HepG2 (cell line): ENCODE data around the gene DYNC2LI1. TPM values are rescaled to one million over a fixed set of nuclear protein-coding genes. Genes with fewer than 3 reads are reported as not detected.

Experiments used
- ATAC-seq: fragments of 200-7000 bp; cut with Tn5 transposase; 3 replicates; pipeline ENCODE4 v1.9.1; 2020; ENCODE audit warnings: mild to moderate bottlenecking, moderate library complexity
- BruUV-seq: library from RNA; stranded (reverse); fragments of 400-500 nt; replicated peaks from 2 replicates; lab custom pipeline; 2021; lab: Mats Ljungman, UMichigan
- CTCF ChIA-PET: fragments of 300-600 bp; formaldehyde crosslinking; extraction: SDS; loops from one replicate; lab custom pipeline; 2021; ENCODE audit warnings: low total read pairs, inconsistent platforms, low intra/inter-chr PET ratio; lab: Yijun Ruan, JAX
- POLR2A ChIA-PET: fragments of 350-600 bp; sonication (Branson Sonifier 250); formaldehyde crosslinking; loops from one replicate; lab custom pipeline; 2020; ENCODE audit warnings: antibody characterized with exemption, inconsistent platforms; lab: Yijun Ruan, JAX
- DNase-seq: peaks from one replicate; pipeline ENCODE4 v3.0.0-alpha.2; 2015; ENCODE audit warnings: low spot score
- FAIRE-seq: peaks from 3 replicates; lab custom pipeline; 2011; peaks lifted over from hg19 to GRCh38; lab: Jason Lieb, UNC
- H2AFZ ChIP-seq: one replicate; pipeline ENCODE4 v1.6.1; 2011; ENCODE audit warnings: low read length, inconsistent platforms
- H3K27ac ChIP-seq: fragments of 300-600 bp; 3 replicates; pipeline ENCODE4 v1.8.0; 2011; ENCODE audit warnings: mixed run types, mild to moderate bottlenecking, mixed read lengths, low read length, inconsistent platforms; ENCODE audit not compliant: insufficient read depth; ENCODE audit errors: extremely low read length
- H3K27me3 ChIP-seq, 2 experiments: fragments of 200-600 bp in 1 of 2; 2 replicates in 1 of 2; 3 replicates in 1 of 2; pipeline versions ENCODE4 v1.6.0 to v1.8.0; 2011; ENCODE audit warnings: low read length in 2 of 2, mild to moderate bottlenecking in 2 of 2, moderate library complexity in 2 of 2, inconsistent platforms in 1 of 2; ENCODE audit not compliant: insufficient read depth in 2 of 2, control insufficient read depth in 1 of 2
- H3K36me3 ChIP-seq, 2 experiments: fragments of 200-600 bp in 1 of 2; replicated peaks in 1 of 2; 2 replicates in 1 of 2; 3 replicates in 1 of 2; pipeline versions ENCODE4 v1.5.1 to v1.8.0; 2011; ENCODE audit warnings: low read length in 2 of 2, inconsistent platforms in 1 of 2; ENCODE audit not compliant: insufficient read depth in 2 of 2, control insufficient read depth in 1 of 2
- H3K4me1 ChIP-seq: 2 replicates; pipeline ENCODE4 v1.5.1; 2012; ENCODE audit warnings: low read length, inconsistent platforms; ENCODE audit not compliant: insufficient read depth
- H3K4me2 ChIP-seq: 2 replicates; pipeline ENCODE4 v1.6.0; 2011; ENCODE audit warnings: low read depth, low read length, inconsistent platforms
- H3K4me3 ChIP-seq, 3 experiments: fragments of 200-600 bp in 1 of 3; sonication (generic), shearing (Covaris generic) in 1 of 3; replicated peaks in 1 of 3; 2 replicates each; pipeline ENCODE4 v1.5.1; 2011 to 2016; ENCODE audit warnings: low read length in 3 of 3, inconsistent platforms in 2 of 3, low read depth in 2 of 3, mild to moderate bottlenecking in 2 of 3, control low read depth in 1 of 3, mixed read lengths in 1 of 3; ENCODE audit not compliant: insufficient read depth in 1 of 3
- H3K79me2 ChIP-seq: one replicate; pipeline ENCODE4 v1.6.1; 2011; ENCODE audit warnings: low read length, inconsistent platforms; ENCODE audit not compliant: insufficient read depth
- H3K9ac ChIP-seq: 2 replicates; pipeline ENCODE4 v1.6.0; 2011; ENCODE audit warnings: mild to moderate bottlenecking, low read depth, low read length, inconsistent platforms; ENCODE audit not compliant: insufficient read depth
- H3K9me3 ChIP-seq: 2 replicates; pipeline ENCODE4 v1.5.1; 2012; ENCODE audit warnings: mild to moderate bottlenecking, low read length
- H4K20me1 ChIP-seq: 2 replicates; pipeline ENCODE4 v1.6.0; 2011; ENCODE audit warnings: inconsistent platforms, mild to moderate bottlenecking, low read length, moderate library complexity; ENCODE audit not compliant: insufficient read depth
- CSRNP2 ChIP-seq: sonication (generic); formaldehyde crosslinking; conservative IDR thresholded peaks from 2 replicates; pipeline ENCODE4 v1.8.0; 2022; ENCODE audit warnings: low read depth, missing genetic modification reagents
- HHEX ChIP-seq: IDR thresholded peaks from 2 replicates; pipeline ENCODE4 v1.6.1; 2016; ENCODE audit warnings: control low read depth
- MAZ ChIP-seq, 2 experiments: sonication (generic) in 1 of 2; formaldehyde crosslinking in 1 of 2; IDR thresholded peaks; 2 replicates each; pipeline versions ENCODE4 v1.5.0 to v1.6.1; 2012 to 2020; ENCODE audit warnings: low read depth in 2 of 2, mild to moderate bottlenecking in 2 of 2, borderline replicate concordance in 1 of 2, improper control_type of control experiment in 1 of 2, low read length in 1 of 2, missing genetic modification reagents in 1 of 2, moderate library complexity in 1 of 2
- PLRG1 ChIP-seq: fragments of 450-650 bp; conservative IDR thresholded peaks from 2 replicates; pipeline ENCODE4 v1.6.1; 2016
- ZNF121 ChIP-seq: sonication (generic); formaldehyde crosslinking; IDR thresholded peaks from 2 replicates; pipeline ENCODE4 v1.5.0; 2020; ENCODE audit warnings: mild to moderate bottlenecking, missing genetic modification reagents
- ZNF138 ChIP-seq: sonication (generic); formaldehyde crosslinking; IDR thresholded peaks from 2 replicates; pipeline ENCODE4 v1.5.0; 2020; ENCODE audit warnings: mild to moderate bottlenecking, low read depth, missing genetic modification reagents
- ZNF17 ChIP-seq: sonication (generic); formaldehyde crosslinking; IDR thresholded peaks from 2 replicates; pipeline ENCODE4 v1.5.0; 2020; ENCODE audit warnings: mild to moderate bottlenecking, missing genetic modification reagents
- ZNF567 ChIP-seq: sonication (generic); formaldehyde crosslinking; IDR thresholded peaks from 2 replicates; pipeline ENCODE4 v1.8.1; 2023; ENCODE audit warnings: mild to moderate bottlenecking, missing genetic modification reagents, borderline replicate concordance
- ZNF770 ChIP-seq: sonication (generic); formaldehyde crosslinking; IDR thresholded peaks from 2 replicates; pipeline ENCODE4 v1.5.0; 2020; ENCODE audit warnings: mild to moderate bottlenecking, missing genetic modification reagents
- WGBS: methylation state at CpG from one replicate; pipeline ENCODE4 v1.1.6; 2017; ENCODE audit warnings: low lambda C conversion rate; 5-methylcytosine and 5-hydroxymethylcytosine counted together
- in situ Hi-C: cut with HindIII; loops from 2 replicates; pipeline ENCODE4 v1.10.0; 2017; ENCODE audit warnings: low pct_unique_long_range_greater_than_20kb; ENCODE audit not compliant: extremely low pct_ligation_motif_present
- intact Hi-C: fragments of 100-400 bp; cut with micrococcal nuclease; formaldehyde crosslinking; loops from one replicate; pipeline ENCODE4 v1.10.0; 2022; ENCODE audit not compliant: unreplicated experiment
- polyA plus RNA-seq, 8 experiments: library from polyadenylated mRNA; depleted of rRNA in 3 of 8; stranded (reverse) in 7 of 8; unstranded in 1 of 8; fragments of >200 nt; fragmentation: Illumina TruSeq in 4 of 8; extraction: Trizol in 4 of 8; gene quantifications; 2 replicates each; pipeline versions ENCODE4 v1.2.1 to v1.2.3, GENCODE V29; 2011 to 2016; ENCODE audit warnings: low read depth in 4 of 8, missing spikeins in 1 of 8, mixed read lengths in 1 of 8; ENCODE audit not compliant: insufficient read depth in 1 of 8
- total RNA-seq, 5 experiments: library from RNA; depleted of rRNA; stranded (reverse); fragments of >200 nt; fragmentation: Illumina TruSeq; extraction: Trizol; gene quantifications; 2 replicates each; pipeline ENCODE4 v1.2.3, GENCODE V29; 2016; ENCODE audit warnings: low read depth in 1 of 5
- TF ChIP-seq, protein P1 (sequence below): sonication (generic); IDR thresholded peaks from 2 replicates; pipeline ENCODE4 v1.6.1; 2016; ENCODE audit warnings: low read depth, borderline replicate concordance
- TF ChIP-seq, protein P2 (sequence below): sonication (generic); formaldehyde crosslinking; conservative IDR thresholded peaks from 2 replicates; pipeline ENCODE4 v1.8.0; 2022; ENCODE audit warnings: mild to moderate bottlenecking, moderate library complexity, missing genetic modification reagents

Gene DYNC2LI1
- total and polyA plus RNA-seq, 2 of the 13 experiments (the other 11 are each of a cell fraction or from before 2014, with no cell fraction given): 16.9 to 23.2 TPM

DNA sequence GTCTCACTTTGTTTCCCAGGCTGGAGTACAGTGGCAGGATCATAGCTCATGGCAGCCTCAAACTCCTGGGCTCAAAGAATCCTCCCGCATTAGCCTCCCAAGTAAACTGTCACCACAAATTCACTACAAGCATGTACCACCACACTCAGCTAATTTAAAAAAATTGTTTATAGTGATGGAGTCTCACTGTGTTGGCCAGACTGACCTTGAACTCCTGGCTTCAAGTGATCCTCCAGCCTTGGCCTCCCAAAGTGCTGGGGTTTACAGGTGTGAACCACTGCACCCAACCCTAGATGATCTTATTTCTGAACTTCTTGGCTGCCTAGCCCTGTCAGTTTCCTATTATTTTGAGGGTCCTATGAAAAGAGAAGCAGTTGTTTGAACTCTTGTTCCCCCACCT is 14.8 kb downstream of the DYNC2LI1 start:
- in situ Hi-C loops: no loop called here
- Histone ChIP-seq H3K4me2 (no peak overlapping the region), H3K27ac (no peak overlapping the region), H3K4me1 (peaks cover 10% of the 10 kb centered on the region), H3K9me3 (no peaks in the 10 kb centered on the region), H3K79me2 (no peaks in the 10 kb centered on the region), H2AFZ (no peak overlapping the region), H4K20me1 (no peaks in the 10 kb centered on the region), H3K4me3 (no peak overlapping the region), H3K36me3 (peaks cover 0 to 2% of the 10 kb centered on the region in 2 experiments; a peak in 2 of 5 replicates), H3K9ac (no peak overlapping the region), H3K27me3 (no peaks in the 10 kb centered on the region)
- ChIA-PET POLR2A (no interaction called here), CTCF (no interaction called here)
- BruUV-seq: no TSS peak
- ATAC-seq: no peak
- no peak for DNase-seq
- FAIRE-seq: no peak
- TF ChIP-seq ZNF567 (CRISPR knock-in tag): no peak
- peak; percentile 60; the same call in 1 of the 2 replicates for TF ChIP-seq ZNF121 (CRISPR knock-in tag)
- peak; percentile 76 for TF ChIP-seq ZNF770 (CRISPR knock-in tag)
- intact Hi-C loops: no loop called here
- WGBS: 100% methylated on average over 1 of the region's 1 CpG

- no peaks in the 10 kb centered on the region for H4K20me1 ChIP-seq
- 93% methylated on average over 5 of the region's 5 CpGs for WGBS
- no TSS peak for BruUV-seq
- no peak overlapping the region for H3K4me3 ChIP-seq
- H3K27ac ChIP-seq: no peak overlapping the region
- intact Hi-C loops (no loop called here), in situ Hi-C loops (no loop called here)
- H3K9ac ChIP-seq: no peak overlapping the region
- FAIRE-seq: no peak
- no peak overlapping the region for H2AFZ ChIP-seq
- H3K27me3 ChIP-seq: no peaks in the 10 kb centered on the region
- ATAC-seq: no peak
- CTCF ChIA-PET: no interaction called here
- no peaks in the 10 kb centered on the region for H3K79me2 ChIP-seq
- H3K4me2 ChIP-seq: no peak overlapping the region
- no peak for DNase-seq
- H3K4me1 ChIP-seq: peaks cover 10% of the 10 kb centered on the region
- H3K36me3 ChIP-seq: peaks cover 0 to 2% of the 10 kb centered on the region in 2 experiments; a peak in 2 of 5 replicates
- H3K9me3 ChIP-seq: no peaks in the 10 kb centered on the region
- POLR2A ChIA-PET: interaction anchor here (1.4 kb wide), 1 partner anchor 49 kb away, joined by 3 read pairs; the partner anchor contains the start of gene ABCG8
- TF ChIP-seq, protein P1, sequence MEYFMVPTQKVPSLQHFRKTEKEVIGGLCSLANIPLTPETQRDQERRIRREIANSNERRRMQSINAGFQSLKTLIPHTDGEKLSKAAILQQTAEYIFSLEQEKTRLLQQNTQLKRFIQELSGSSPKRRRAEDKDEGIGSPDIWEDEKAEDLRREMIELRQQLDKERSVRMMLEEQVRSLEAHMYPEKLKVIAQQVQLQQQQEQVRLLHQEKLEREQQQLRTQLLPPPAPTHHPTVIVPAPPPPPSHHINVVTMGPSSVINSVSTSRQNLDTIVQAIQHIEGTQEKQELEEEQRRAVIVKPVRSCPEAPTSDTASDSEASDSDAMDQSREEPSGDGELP: no peak
- TF ChIP-seq, protein P2, sequence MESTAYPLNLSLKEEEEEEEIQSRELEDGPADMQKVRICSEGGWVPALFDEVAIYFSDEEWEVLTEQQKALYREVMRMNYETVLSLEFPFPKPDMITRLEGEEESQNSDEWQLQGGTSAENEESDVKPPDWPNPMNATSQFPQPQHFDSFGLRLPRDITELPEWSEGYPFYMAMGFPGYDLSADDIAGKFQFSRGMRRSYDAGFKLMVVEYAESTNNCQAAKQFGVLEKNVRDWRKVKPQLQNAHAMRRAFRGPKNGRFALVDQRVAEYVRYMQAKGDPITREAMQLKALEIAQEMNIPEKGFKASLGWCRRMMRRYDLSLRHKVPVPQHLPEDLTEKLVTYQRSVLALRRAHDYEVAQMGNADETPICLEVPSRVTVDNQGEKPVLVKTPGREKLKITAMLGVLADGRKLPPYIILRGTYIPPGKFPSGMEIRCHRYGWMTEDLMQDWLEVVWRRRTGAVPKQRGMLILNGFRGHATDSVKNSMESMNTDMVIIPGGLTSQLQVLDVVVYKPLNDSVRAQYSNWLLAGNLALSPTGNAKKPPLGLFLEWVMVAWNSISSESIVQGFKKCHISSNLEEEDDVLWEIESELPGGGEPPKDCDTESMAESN (CRISPR knock-in tag): no peak
- TF ChIP-seq CSRNP2 (CRISPR knock-in tag): no peak
- no peak for TF ChIP-seq MAZ (IDR thresholded peaks at IDR 0.05; ENCODE audit: borderline replicate concordance, low read depth, low read length)
- no peak for TF ChIP-seq MAZ (CRISPR knock-in tag; IDR thresholded peaks at IDR 0.05; ENCODE audit: low read depth)
- no peak for TF ChIP-seq HHEX (CRISPR knock-in tag)
- TF ChIP-seq ZNF17 (CRISPR knock-in tag): no peak
- TF ChIP-seq ZNF138 (CRISPR knock-in tag): no peak
- no peak for TF ChIP-seq PLRG1
These were observed 16.3 kb downstream of the DYNC2LI1 start for GRCh38 chr2:43790147-43790546.
